Breast epithelium (tissue), 3 donors: ENCODE data around the gene IMMP2L.

Experiments
- CTCF ChIP-seq, 3 donors: fragments of 450-650 bp; IDR thresholded peaks; one replicate each; pipeline ENCODE4 v1.5.1; 2016 to 2017; ENCODE audit warnings: antibody characterized with exemption in 3 of 3, mild to moderate bottlenecking in 3 of 3, moderate library complexity in 3 of 3
- POLR2A ChIP-seq: fragments of 450-650 bp; IDR thresholded peaks from one replicate; pipeline ENCODE4 v1.6.1; 2016; ENCODE audit warnings: antibody characterized with exemption, mild to moderate bottlenecking, moderate library complexity
- POLR2AphosphoS5 ChIP-seq, 3 donors: sonication (generic); formaldehyde crosslinking; IDR thresholded peaks; one replicate each; pipeline ENCODE4 v1.6.1; 2017; ENCODE audit warnings: antibody characterized with exemption in 3 of 3

- TF ChIP-seq CTCF (IDR thresholded peaks at IDR 0.05) (no peak), POLR2AphosphoS5 (IDR thresholded peaks at IDR 0.05) (no peak), POLR2A (no peak)
Measured at GRCh38 chr7:110673148-110673547, 889.1 kb downstream of the IMMP2L start.
